Activated effector memory CD4-positive, alpha-beta T cell treated with anti-CD3 and anti-CD28 coated beads, Interleukin-2, amount 50 U/mL, for 16 hours (primary cell): ENCODE results near the gene DNM3.

Experiments used
- DNase-seq: peaks from one replicate; pipeline ENCODE4 v3.0.0-alpha.2; 2020

Gene DNM3

DNA sequence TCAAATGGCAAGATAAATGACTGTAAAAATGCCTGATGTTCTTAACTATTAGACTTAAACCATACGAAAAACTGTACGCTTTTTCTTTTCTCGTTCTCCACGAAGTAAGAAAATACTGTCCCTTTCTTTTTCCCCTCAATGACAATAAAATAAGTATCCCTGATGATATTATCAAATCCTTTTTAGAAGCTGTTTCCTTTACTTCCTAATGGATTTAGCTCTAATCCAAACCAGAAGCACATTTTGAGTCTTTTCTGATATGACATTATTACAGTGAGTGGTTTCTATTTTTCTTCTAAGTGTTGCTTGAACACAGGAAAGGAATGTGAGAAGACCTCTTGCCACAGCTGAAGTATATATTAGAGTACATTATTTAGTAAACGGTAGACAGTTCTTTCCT, 32.4 kb downstream of the DNM3 start:
- no peak for DNase-seq

GRCh38 chr1:171877701-171878100, 36.4 kb downstream of the DNM3 start:
- DNase-seq, result no peak

DNA sequence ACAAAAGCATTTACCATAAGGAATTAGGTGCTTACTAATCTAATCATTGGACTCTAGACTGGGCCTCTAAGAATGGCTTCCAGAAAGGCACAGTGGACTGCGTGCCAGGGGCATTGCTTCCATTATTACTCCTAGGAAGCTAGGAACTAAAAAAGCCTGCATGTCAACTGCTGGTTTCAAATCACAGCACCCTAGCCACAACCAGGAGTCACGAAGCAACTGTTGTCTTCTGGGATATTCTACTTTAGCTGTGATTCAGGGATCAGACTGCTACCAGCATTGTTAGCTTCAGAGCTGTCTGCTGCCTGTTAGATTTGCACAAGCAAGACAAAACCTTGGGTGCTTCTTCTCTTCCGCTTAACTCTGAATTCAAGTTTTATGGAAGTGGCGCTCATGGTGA, 38.3 kb downstream of the DNM3 start:
- DNase-seq, result no peak

DNA sequence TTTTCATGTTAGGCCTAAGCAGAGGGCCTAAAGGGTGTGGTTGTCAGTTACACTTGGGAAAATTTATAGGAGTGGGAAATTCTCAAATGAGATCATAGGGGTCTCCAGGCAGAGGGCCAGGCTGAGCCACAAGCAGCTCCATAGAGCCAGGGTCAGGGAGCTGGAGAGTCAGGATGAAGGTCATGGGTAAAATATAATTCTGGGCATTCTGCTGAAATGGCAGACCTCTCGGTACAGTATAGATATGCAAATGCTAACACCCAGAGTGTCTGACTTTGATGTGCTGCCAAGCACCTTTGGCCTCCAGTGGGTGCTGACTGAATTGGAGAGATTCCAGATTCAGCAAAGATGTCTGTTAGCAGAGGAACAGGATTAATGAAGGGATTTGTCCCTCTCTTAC, 40.1 kb downstream of the DNM3 start:
- no peak for DNase-seq

DNA sequence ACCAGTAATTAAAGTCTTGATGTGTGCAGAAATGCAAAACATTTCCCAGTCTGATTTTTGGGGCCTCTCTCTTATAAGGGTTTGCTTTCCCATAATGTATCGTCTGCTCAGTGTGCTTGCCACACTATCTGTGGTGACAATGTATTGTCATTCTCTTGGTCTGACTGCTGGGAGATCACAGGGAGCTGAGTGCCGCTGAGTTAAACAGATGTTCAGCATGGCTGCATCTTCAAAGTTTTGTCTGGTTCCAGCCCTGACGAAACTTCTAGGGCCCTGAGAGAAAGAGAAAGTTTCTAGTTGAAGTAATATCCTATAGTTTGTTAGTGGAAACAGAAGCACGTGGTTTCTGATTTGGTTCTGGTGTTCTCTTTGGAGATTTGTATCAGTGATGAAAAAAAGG, 42.6 kb downstream of the DNM3 start:
- no peak for DNase-seq

- DNase-seq, result no peak
Observed at GRCh38 chr1:171884475-171884874, 43.2 kb downstream of the DNM3 start.

- no peak for DNase-seq
Observed at GRCh38 chr1:171890131-171890530, 48.8 kb downstream of the DNM3 start.

GRCh38 chr1:171896936-171897703, 55.8 kb downstream of the DNM3 start:
- no peak for DNase-seq

- no peak for DNase-seq
Observed at GRCh38 chr1:171898941-171899340, 57.6 kb downstream of the DNM3 start.

GRCh38 chr1:171899838-171900237, 58.5 kb downstream of the DNM3 start:
- no peak for DNase-seq

- no peak for DNase-seq
Observed at GRCh38 chr1:171901245-171901644, 59.9 kb downstream of the DNM3 start.

DNA sequence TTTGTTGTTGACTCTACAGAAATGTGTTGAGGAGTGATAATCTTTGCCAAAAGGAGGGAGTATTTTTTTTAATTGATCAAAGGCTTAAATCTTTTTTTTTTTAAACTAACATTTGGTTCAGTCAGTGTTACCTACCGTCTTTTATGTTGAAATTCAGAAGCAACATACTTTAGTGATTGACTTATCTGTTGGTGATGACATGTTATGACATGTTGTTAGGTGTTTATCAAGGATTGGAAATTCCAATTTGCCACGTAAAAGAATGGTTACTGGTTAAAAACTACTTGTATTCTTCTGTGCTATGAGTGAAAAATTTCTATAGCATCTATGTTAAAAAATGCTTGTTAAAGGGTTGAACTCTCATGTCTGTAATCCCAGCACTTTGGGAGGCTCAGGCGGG, 61.2 kb downstream of the DNM3 start:
- no peak for DNase-seq

GRCh38 chr1:171904778-171905450, 63.6 kb downstream of the DNM3 start:
- no peak for DNase-seq

GRCh38 chr1:171909711-171910110, 68.4 kb downstream of the DNM3 start:
- DNase-seq, result no peak

GRCh38 chr1:171910786-171911185, 69.5 kb downstream of the DNM3 start:
- no peak for DNase-seq

- DNase-seq, result no peak
Observed at GRCh38 chr1:171911506-171911905, 70.2 kb downstream of the DNM3 start.

GRCh38 chr1:171912509-171913175, 71.3 kb downstream of the DNM3 start:
- no peak for DNase-seq

- no peak for DNase-seq
Observed at GRCh38 chr1:171913385-171913784, 72.1 kb downstream of the DNM3 start.

DNA sequence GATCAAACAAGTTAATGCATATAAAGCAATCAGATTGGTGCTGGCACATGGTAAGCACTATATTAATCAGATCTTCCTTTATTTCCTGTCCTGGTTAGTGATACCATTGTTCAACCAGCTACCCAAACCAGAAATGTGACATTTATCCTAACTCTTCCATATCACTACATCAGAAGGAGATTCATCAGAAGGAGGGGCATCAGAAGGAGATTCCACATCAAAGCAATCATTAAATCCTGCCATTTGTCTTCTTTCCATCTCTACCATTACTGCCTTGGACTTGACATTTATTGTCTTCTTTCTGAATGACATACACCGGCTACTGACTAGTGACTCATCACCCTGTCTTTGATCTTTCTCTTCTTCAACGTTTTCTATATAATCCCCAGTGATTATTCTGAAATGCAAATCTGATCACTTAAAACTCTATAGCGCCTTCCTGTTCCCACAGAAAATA, 75.0 kb downstream of the DNM3 start:
- DNase-seq, result no peak

GRCh38 chr1:171917331-171917730, 76.0 kb downstream of the DNM3 start:
- no peak for DNase-seq

DNA sequence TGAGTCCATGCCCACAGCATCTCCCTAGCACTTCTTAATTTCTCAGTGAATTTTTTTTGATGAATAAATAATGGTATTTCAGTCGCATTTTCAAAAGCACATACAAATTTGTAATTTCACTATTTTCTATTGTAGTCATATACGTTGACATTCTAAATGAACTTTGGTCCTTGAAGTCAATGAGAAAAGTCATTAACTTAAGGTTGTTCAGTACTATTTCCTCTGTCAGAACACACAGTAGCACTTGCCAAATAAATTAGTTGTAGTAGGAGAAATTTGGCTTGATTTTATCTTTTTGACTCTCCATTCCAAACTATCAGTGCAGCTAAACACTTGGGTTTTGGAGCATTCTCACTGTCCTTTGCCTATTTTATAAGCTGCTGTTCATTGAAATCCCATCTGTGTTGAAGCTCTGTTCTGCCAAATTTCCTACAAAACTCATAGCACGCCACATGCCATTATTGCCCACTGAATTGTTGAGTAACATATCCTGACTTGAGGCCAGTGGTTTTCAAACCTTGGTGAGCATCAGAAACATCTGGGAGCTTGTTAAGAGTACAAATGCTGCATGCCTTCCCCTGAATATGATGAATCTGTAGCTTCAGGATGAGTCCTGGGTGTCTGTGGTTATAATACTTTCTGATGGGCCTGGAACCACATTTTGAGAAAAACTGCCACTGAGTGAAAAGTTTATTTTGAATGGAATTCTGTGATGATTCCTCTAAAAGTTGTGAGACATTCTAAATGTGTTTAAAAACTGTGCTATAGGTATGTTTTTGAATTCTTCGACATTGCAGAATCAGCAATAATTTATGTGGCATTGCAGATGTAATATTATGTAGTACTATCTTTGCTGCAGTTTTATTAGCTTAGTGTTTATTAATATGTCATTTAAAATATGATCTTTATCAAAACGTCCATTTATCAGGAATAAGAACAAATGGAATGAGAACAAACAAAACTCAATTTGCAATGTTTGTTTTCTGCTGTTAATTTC, 78.9 kb downstream of the DNM3 start:
- no peak for DNase-seq

DNA sequence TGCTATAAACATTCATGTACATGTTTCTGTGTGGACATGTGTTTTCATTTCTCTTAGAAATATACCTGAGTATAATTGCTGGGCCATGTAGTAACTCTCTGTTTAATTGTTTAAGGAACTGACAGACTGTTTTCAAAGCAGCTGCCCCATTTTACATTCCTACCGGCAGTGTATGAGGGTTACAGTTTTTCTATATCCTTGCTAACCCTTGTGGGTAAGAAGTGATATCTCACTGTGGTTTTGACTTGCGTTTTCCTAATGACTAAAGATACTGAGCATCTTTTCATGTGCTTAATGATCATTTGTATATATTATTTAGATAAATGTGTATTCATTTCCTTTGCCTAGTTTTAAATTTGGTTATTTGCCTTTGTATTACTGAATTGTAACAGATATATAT, 81.7 kb downstream of the DNM3 start:
- DNase-seq, result no peak

- no peak for DNase-seq
Observed at GRCh38 chr1:171929121-171929520, 87.8 kb downstream of the DNM3 start.
